ENCODE measurements around the gene ARHGAP40. TPM values are rescaled to one million over a fixed set of nuclear protein-coding genes. Genes with fewer than 3 reads are reported as not detected.

ARHGAP40 gene
- total and polyA plus RNA-seq, 2 donors (not counting 1 experiment from before 2014, with no cell fraction given), result not detected

DNA sequence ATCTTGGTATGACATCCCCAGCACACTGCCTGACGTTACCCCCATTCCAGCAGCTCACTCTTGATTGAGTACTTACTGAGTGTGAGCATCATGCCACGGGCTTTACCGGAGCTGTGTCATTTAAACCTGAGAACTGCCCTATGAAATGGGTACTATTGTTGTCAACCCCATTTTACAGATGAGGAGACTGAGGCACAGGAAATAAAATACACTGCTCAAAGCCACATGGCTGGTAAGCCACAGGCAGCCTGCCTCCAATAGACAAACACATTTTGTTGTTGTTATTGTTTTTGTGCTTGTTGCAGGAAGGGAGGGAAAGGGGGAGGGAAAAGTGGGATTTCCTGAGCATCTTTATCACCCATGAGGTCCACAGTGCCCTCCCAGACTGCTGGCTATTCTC, 69.2 kb downstream of the ARHGAP40 start:
- Histone ChIP-seq H3K27me3 (ENCODE audit: control insufficient read depth, insufficient read depth, low read length) (peaks cover 8% of the 10 kb centered on the region), H3K36me3 (ENCODE audit: control insufficient read depth, insufficient read depth, low read length) (no peaks in the 10 kb centered on the region), H3K27ac (ENCODE audit: insufficient read depth, low read length) (no peak overlapping the region), H3K4me1 (ENCODE audit: control insufficient read depth, extremely low read depth, insufficient read depth, low read length) (peaks cover 3% of the 10 kb centered on the region), H3K9ac (ENCODE audit: insufficient read depth, low read length) (no peak overlapping the region), H3K4me3 (replicated peaks in 1 of 4; ENCODE audit: control extremely low read depth in 1 of 4, insufficient read depth in 1 of 4, low read depth in 3 of 4, low read length in 4 of 4) (no peak overlapping the region), H3K79me2 (ENCODE audit: control insufficient read depth, insufficient read depth, low read length) (no peaks in the 10 kb centered on the region), H2AFZ (ENCODE audit: low read length) (no peak overlapping the region), H4K20me1 (ENCODE audit: control insufficient read depth, extremely low read depth, insufficient read depth, low read length) (no peaks in the 10 kb centered on the region), H3K4me2 (ENCODE audit: extremely low read depth, insufficient read depth, low read length) (no peak overlapping the region), H3K9me3 (ENCODE audit: control insufficient read depth, insufficient read depth, low read depth, low read length) (no peaks in the 10 kb centered on the region)
- no peak for DNase-seq (ENCODE audit: low read depth in 2 of 2)
- TF ChIP-seq, protein P1, sequence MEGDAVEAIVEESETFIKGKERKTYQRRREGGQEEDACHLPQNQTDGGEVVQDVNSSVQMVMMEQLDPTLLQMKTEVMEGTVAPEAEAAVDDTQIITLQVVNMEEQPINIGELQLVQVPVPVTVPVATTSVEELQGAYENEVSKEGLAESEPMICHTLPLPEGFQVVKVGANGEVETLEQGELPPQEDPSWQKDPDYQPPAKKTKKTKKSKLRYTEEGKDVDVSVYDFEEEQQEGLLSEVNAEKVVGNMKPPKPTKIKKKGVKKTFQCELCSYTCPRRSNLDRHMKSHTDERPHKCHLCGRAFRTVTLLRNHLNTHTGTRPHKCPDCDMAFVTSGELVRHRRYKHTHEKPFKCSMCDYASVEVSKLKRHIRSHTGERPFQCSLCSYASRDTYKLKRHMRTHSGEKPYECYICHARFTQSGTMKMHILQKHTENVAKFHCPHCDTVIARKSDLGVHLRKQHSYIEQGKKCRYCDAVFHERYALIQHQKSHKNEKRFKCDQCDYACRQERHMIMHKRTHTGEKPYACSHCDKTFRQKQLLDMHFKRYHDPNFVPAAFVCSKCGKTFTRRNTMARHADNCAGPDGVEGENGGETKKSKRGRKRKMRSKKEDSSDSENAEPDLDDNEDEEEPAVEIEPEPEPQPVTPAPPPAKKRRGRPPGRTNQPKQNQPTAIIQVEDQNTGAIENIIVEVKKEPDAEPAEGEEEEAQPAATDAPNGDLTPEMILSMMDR (conservative IDR thresholded peaks at IDR 0.05 in 1 of 2, IDR thresholded peaks at IDR 0.05 in 1 of 2; ENCODE audit: low read depth in 1 of 2, low read length in 2 of 2), result no peak
- TF ChIP-seq EZH2 (IDR thresholded peaks at IDR 0.05; ENCODE audit: low read length, missing control alignments), result no peak

DNA sequence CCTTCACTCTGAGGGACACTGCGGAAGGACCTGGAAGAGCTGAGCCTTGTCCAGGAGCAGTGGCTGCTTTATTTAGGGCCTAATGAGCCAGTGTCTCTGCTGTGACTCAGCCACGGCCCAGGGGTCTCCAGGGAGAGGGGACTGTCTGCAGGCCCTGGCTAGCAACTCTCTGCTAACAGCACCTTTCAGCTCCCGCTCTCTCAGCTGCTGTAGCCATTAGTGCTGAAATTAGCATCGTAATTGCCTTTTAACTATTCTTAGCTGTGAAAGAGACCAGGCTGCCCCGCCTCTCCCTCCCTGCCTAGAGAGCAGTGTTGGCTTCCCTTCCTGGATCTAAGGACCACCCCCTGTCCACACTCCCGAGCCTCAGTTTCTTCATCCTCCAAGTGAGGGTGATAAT, 69.6 kb downstream of the ARHGAP40 start:
- H2AFZ ChIP-seq (ENCODE audit: low read length), result no peak overlapping the region
- no peaks in the 10 kb centered on the region for H3K79me2 ChIP-seq (ENCODE audit: control insufficient read depth, insufficient read depth, low read length)
- H3K4me3 ChIP-seq (replicated peaks in 1 of 4; ENCODE audit: control extremely low read depth in 1 of 4, insufficient read depth in 1 of 4, low read depth in 3 of 4, low read length in 4 of 4), result no peak overlapping the region
- no peak overlapping the region for H3K27ac ChIP-seq (ENCODE audit: insufficient read depth, low read length)
- no peak for DNase-seq (ENCODE audit: low read depth in 2 of 2)
- no peak for TF ChIP-seq EZH2 (IDR thresholded peaks at IDR 0.05; ENCODE audit: low read length, missing control alignments)
- TF ChIP-seq, protein P1 (conservative IDR thresholded peaks at IDR 0.05 in 1 of 2, IDR thresholded peaks at IDR 0.05 in 1 of 2; ENCODE audit: low read depth in 1 of 2, low read length in 2 of 2), result no peak
- H3K9ac ChIP-seq (ENCODE audit: insufficient read depth, low read length), result no peak overlapping the region
- no peaks in the 10 kb centered on the region for H4K20me1 ChIP-seq (ENCODE audit: control insufficient read depth, extremely low read depth, insufficient read depth, low read length)
- no peaks in the 10 kb centered on the region for H3K36me3 ChIP-seq (ENCODE audit: control insufficient read depth, insufficient read depth, low read length)
- no peak overlapping the region for H3K4me2 ChIP-seq (ENCODE audit: extremely low read depth, insufficient read depth, low read length)
- peaks cover 8% of the 10 kb centered on the region for H3K27me3 ChIP-seq (ENCODE audit: control insufficient read depth, insufficient read depth, low read length)
- H3K9me3 ChIP-seq (ENCODE audit: control insufficient read depth, insufficient read depth, low read depth, low read length), result no peaks in the 10 kb centered on the region
- peaks cover 3% of the 10 kb centered on the region for H3K4me1 ChIP-seq (ENCODE audit: control insufficient read depth, extremely low read depth, insufficient read depth, low read length)

DNA sequence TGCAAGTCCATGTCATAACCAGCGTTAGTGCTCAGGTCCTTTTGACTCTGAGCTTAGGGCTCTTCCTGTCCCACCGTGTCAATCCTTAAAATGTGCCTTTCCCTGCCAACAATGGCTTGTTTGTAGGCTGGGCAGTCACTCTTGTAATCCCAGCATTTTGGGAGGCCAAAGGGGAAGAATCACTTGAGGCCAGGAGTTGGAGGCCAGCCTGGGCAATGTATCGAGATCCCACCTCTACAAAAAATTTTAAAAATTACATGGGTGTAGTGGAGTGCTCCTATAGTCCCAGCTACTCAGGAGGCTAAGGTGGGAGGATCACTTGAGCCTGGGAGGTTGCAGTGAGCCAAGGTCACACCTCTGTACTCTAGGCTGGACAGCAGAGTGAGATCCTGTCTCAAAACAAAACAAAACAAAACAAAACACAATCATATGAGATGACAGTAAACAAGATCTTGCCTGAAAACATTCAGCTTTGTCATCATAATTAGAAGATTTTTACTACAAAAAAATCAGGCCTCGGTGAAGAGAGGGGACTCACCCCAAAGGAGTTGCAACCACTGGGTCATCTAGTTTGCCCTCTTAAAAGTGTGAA, 70.2 kb downstream of the ARHGAP40 start:
- no peak overlapping the region for H3K4me2 ChIP-seq (ENCODE audit: extremely low read depth, insufficient read depth, low read length)
- no peak for DNase-seq (ENCODE audit: low read depth in 2 of 2)
- no peak overlapping the region for H3K9ac ChIP-seq (ENCODE audit: insufficient read depth, low read length)
- peaks cover 8% of the 10 kb centered on the region for H3K27me3 ChIP-seq (ENCODE audit: control insufficient read depth, insufficient read depth, low read length)
- TF ChIP-seq, protein P1 (conservative IDR thresholded peaks at IDR 0.05 in 1 of 2, IDR thresholded peaks at IDR 0.05 in 1 of 2; ENCODE audit: low read depth in 1 of 2, low read length in 2 of 2), result no peak
- TF ChIP-seq EZH2 (IDR thresholded peaks at IDR 0.05; ENCODE audit: low read length, missing control alignments), result no peak
- no peaks in the 10 kb centered on the region for H3K79me2 ChIP-seq (ENCODE audit: control insufficient read depth, insufficient read depth, low read length)
- H2AFZ ChIP-seq (ENCODE audit: low read length), result no peak overlapping the region
- peaks cover 3% of the 10 kb centered on the region for H3K4me1 ChIP-seq (ENCODE audit: control insufficient read depth, extremely low read depth, insufficient read depth, low read length)
- no peaks in the 10 kb centered on the region for H4K20me1 ChIP-seq (ENCODE audit: control insufficient read depth, extremely low read depth, insufficient read depth, low read length)
- H3K9me3 ChIP-seq (ENCODE audit: control insufficient read depth, insufficient read depth, low read depth, low read length), result no peaks in the 10 kb centered on the region
- no peak overlapping the region for H3K4me3 ChIP-seq (replicated peaks in 1 of 4; ENCODE audit: control extremely low read depth in 1 of 4, insufficient read depth in 1 of 4, low read depth in 3 of 4, low read length in 4 of 4)
- H3K27ac ChIP-seq (ENCODE audit: insufficient read depth, low read length), result no peak overlapping the region
- no peaks in the 10 kb centered on the region for H3K36me3 ChIP-seq (ENCODE audit: control insufficient read depth, insufficient read depth, low read length)
